Smooth muscle cell of the brain vasculature (primary cell): ENCODE data around the gene TBXAS1.

ENCODE experiments used
- DNase-seq: peaks from one replicate; pipeline ENCODE4 v3.0.0-alpha.2; 2012; ENCODE audit warnings: low read depth, low spot score

The TBXAS1 gene

GRCh38 chr7:139976838-139977656, 148.0 kb downstream of the TBXAS1 start:
- no peak for DNase-seq

DNA sequence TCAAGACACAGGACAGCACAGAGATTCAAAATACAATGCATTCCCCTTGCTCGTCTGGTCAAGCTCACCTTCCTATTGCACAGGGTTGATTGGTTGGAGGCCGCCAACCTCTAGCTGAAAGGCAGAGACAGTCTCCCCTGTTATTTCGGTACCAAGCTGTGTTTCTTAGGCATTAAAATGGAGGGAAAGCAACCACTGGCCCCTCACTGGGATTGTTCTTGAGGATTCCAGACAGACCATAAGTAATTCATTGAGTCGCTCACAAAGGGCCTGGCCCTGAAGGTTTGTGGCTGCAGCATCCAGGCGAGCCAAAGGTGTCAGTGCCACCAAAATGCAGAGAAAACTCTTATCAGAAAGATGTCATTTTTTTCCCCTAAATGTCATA, 152.4 kb downstream of the TBXAS1 start:
- no peak for DNase-seq

- DNase-seq = no peak
Measured at GRCh38 chr7:139982927-139983920, 154.2 kb downstream of the TBXAS1 start.

DNA sequence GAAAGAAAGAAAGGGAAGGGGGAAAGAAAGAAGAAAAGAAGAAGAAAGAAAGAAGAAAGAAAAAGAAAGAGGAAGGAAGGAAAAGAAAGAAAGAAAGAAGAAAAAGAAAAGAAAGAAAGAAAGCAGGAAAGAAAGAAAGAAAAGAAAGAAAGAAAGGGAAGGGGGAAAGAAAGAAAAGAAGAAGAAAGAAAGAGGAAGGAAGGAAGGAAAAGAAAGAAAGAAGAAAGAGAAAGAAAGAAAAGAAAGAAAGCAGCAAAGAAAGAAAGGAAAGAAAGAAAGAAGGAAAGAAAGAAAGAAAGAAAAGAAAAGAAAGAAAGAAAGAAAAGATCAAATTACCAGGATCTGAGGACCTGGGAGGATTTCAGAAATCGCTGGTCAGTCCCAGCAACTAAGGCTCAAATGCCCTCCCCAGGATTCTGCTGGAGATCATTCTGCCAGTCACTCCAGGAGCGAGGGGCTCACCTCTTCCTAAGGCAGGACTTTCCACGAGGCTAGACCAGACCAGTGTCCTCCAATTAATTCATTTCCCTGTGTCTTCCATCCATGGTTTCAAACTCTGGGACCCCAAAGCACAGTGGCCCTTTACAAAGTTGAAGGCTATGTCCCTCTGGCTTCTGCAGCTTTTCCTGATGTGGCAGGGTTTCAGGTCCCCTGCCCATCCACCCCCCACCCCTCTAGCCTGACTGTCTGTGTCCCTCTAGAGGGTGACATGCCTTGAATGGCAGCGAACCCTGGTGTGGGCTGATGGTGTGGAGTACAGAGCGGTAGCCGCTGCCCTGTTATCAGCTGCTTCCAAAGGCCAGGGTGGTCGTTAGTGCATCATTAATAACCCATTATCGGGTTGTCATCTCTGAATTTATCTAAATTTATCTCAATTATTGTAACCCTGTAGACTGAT, 155.8 kb downstream of the TBXAS1 start:
- DNase-seq = no peak

DNA sequence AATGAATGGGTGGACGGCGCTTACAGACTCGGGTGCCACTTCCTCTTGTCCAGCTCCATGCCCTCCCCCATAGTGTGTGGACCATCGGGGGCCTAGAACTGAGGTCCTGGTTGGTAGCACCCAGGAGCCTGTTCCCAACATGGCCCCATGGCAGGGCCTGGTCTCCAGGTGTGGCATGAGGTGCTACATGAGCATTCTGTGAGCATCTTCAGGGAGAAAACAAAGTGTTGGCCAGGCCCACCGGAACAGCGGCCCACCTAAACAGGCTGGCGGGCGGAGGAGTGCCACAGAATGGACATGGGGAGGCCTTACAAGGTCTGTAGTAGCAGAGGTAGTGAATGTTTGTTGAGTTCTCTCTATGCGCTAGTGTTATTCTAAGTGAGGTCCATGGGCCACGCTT, 156.7 kb downstream of the TBXAS1 start:
- DNase-seq = no peak

GRCh38 chr7:139987691-139988516, 158.8 kb downstream of the TBXAS1 start:
- DNase-seq = peak; percentile 55

- no peak for DNase-seq
Measured at GRCh38 chr7:139989366-139990141, 160.5 kb downstream of the TBXAS1 start.

GRCh38 chr7:139990142-139990535, 161.1 kb downstream of the TBXAS1 start:
- DNase-seq = no peak

DNA sequence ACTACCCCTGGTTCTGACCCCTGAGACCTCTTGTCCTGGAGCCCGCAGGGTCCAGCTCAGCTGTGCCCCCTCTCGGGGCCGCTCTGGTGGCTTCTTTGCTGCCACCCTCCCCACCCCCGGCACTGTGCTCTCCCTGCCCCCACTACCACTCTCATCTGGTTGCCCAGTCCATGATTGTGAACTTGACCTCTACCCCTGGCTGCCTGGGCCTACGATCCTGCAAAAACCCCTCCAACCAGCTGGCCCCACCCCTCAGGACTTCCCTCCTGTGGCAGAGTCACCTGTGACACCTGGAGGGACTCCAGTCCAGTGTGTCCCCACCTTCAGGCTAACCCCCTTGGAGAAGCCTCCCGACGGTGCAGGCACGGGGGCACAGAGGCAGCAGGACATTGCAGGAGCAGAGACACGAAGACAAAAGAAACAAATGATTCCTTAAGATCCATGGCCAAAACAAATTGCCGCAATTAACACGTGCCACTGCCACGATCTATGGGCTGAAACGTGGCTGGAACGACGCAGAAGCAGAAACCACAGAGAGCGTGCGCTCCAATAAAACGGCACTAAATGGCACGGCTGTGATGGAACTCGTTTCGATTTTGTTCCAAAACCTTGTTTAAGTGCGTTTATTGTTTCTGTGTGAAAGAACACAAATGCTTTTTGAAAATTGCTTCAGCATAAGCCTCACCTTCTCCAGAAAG, 161.7 kb downstream of the TBXAS1 start:
- DNase-seq = no peak

DNA sequence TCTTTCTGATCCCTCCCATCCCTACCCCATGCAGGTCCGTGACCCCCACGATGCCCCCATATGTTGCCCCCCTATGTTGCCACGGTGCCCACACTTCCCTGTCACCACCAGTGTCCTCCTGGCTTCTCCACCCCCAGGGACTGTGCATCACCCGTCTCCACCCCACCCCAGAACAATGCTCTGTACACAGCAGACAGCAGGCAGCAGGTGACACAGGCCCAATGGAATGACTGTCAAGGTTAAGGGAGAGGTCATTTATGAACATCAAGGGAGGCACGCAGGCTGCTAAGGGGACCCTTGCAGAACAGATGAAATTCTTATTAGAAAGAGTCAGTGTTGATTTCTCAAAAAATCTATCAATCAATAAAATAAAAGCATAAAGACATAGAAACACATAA, 162.2 kb downstream of the TBXAS1 start:
- DNase-seq = no peak

GRCh38 chr7:139991911-139992310, 162.8 kb downstream of the TBXAS1 start:
- DNase-seq = no peak

GRCh38 chr7:139992353-139993044, 163.4 kb downstream of the TBXAS1 start:
- no peak for DNase-seq

DNA sequence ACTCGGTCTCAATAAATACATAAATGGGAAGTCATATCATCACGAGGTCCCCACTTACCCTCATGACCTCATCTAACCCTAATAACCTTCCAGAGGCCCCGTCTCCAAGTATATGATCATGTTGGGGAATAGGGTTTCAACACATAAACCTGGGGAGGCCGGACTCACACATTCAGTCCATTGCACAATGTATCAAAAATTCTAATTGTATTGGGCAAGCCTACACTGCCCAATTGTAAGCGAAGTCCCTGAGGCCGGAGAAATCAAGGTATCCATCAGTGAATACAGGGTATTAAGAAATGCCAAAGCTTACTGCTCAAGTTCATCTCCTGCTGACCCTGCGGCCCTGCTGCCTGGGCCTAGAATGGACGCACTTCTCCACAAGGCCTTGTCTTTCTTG, 164.1 kb downstream of the TBXAS1 start:
- no peak for DNase-seq

GRCh38 chr7:139993592-139993991, 164.5 kb downstream of the TBXAS1 start:
- DNase-seq = no peak

DNA sequence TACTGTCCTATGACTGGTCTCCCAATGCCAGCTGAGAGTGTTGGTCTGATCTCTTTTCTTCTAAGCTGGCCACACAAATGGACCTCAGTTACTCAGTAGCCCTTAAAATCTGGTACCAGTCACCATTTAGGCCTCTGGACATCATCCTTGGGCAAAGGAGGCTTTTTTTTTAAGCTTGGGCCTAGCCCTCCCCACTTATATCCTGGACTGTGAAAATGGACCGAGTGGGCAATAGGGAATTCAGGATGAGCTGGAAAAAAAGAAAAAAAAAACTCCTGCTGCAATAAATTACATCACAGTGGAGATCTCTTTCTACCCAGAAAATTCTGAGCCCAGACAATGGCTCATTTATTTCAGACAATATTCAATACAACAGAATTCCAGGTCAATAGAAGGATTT, 165.3 kb downstream of the TBXAS1 start:
- DNase-seq = no peak

GRCh38 chr7:139995017-139995915, 166.2 kb downstream of the TBXAS1 start:
- no peak for DNase-seq

DNA sequence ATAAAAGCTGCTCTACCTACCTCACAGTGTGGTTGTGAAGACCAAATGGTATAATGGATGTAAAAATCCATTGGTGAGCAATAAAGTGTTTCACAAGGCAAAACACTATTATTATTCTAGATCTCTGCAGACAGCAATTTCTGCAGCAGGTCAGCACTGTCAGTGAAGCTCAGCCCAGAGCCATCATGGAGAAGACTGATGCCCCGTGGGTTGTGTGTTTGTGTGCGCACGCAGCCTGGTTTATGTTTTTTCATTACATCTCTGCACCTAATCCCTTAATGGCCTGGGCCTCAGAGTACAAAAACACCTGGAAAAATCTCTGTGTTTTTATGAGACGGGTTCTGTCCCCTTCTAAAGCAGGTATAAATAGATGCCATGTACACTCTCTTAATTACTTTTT, 169.5 kb downstream of the TBXAS1 start:
- DNase-seq = no peak

DNA sequence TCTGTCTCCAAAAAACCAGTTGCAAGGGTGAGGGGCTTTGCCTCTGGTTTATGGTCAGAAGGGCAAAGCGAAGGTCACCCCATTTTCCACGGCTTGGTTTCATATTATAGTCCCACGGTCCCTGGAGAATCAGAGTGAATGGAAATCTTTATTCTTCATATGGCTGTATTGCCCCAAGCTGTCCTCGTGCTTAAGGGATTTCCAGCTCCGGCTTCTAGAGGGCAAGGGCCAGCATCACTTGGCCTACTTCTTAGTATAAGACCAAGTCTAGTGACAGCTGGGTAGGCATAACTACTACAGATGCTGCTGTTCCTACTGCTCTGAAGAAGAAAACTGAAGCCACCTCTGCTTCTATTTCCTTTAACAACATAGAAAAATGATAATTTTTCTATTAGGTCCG, 170.5 kb downstream of the TBXAS1 start:
- DNase-seq = no peak
